H1 (cell line): ENCODE measurements around the gene SCAPER. TPM values are rescaled to one million over a fixed set of nuclear protein-coding genes. Genes with fewer than 3 reads are reported as not detected.

ENCODE experiments used
- CTCF ChIA-PET: fragments of 300-600 bp; sonication (Branson Sonifier 250); formaldehyde crosslinking; loops from one replicate; lab custom pipeline; 2021; ENCODE audit not compliant: partially characterized antibody; lab: Charles Lee
- POLR2A ChIA-PET: fragments of 300-600 bp; sonication (Branson Sonifier 250); formaldehyde crosslinking; loops from one replicate; lab custom pipeline; 2021; ENCODE audit warnings: inconsistent platforms; ENCODE audit not compliant: partially characterized antibody; lab: Charles Lee
- DNase-seq, 2 experiments: peaks; one replicate each; pipeline versions ENCODE4 v3.0.0 to v3.0.0-alpha.2; 2010 to 2022; ENCODE audit warnings: low spot score in 2 of 2, low read depth in 1 of 2, mixed read lengths in 1 of 2
- FAIRE-seq: peaks from 2 replicates; lab custom pipeline; 2011; peaks lifted over from hg19 to GRCh38; lab: Jason Lieb, UNC
- H2AFZ ChIP-seq: 2 replicates; pipeline ENCODE4 v1.8.1; 2012; ENCODE audit warnings: low read length, inconsistent platforms
- H2AK5ac ChIP-seq: 2 replicates; pipeline ENCODE4 v1.6.1; 2013; ENCODE audit warnings: low read depth, low read length
- H2BK120ac ChIP-seq: replicated peaks from 2 replicates; pipeline ENCODE3; 2013; ENCODE audit warnings: low read depth, low read length, inconsistent platforms
- H2BK12ac ChIP-seq: 2 replicates; pipeline ENCODE4 v1.6.1; 2013; ENCODE audit warnings: low read depth, low read length
- H2BK15ac ChIP-seq: 2 replicates; pipeline ENCODE4 v1.6.1; 2013; ENCODE audit warnings: low read length
- H2BK20ac ChIP-seq: 2 replicates; pipeline ENCODE4 v1.6.1; 2013; ENCODE audit warnings: low read length
- H2BK5ac ChIP-seq: 2 replicates; pipeline ENCODE4 v1.6.1; 2013; ENCODE audit warnings: low read depth, low read length
- H3K14ac ChIP-seq: 2 replicates; pipeline ENCODE4 v1.6.1; 2013; ENCODE audit warnings: inconsistent platforms; ENCODE audit not compliant: insufficient read length
- H3K18ac ChIP-seq: 2 replicates; pipeline ENCODE4 v1.6.1; 2013; ENCODE audit warnings: low read length; ENCODE audit errors: extremely low read depth
- H3K23ac ChIP-seq: 2 replicates; pipeline ENCODE4 v1.6.1; 2013; ENCODE audit warnings: inconsistent platforms; ENCODE audit not compliant: insufficient read length
- H3K23me2 ChIP-seq: 2 replicates; pipeline ENCODE4 v1.6.1; 2013; ENCODE audit warnings: low read depth, low read length
- H3K27ac ChIP-seq: 2 replicates; pipeline ENCODE4 v1.6.1; 2011; ENCODE audit warnings: low read depth, low read length, inconsistent platforms
- H3K27me3 ChIP-seq, 4 experiments: replicated peaks in 1 of 4; 1 replicate in 1 of 4; 2 replicates in 3 of 4; pipeline versions ENCODE4 v1.6.1 to v1.8.1; 2011 to 2013; ENCODE audit warnings: low read length in 3 of 4, mild to moderate bottlenecking in 3 of 4, inconsistent platforms in 2 of 4, mixed read lengths in 2 of 4, moderate library complexity in 1 of 4; ENCODE audit not compliant: control insufficient read depth in 3 of 4, insufficient read depth in 3 of 4; ENCODE audit errors: extremely low read depth in 1 of 4
- H3K36me3 ChIP-seq, 4 experiments: 2 replicates each; pipeline versions ENCODE4 v1.6.1 to v1.8.1; 2011 to 2013; ENCODE audit warnings: mild to moderate bottlenecking in 4 of 4, low read length in 3 of 4, moderate library complexity in 2 of 4, control low read depth in 1 of 4, inconsistent platforms in 1 of 4; ENCODE audit not compliant: insufficient read depth in 4 of 4, control insufficient read depth in 2 of 4
- H3K4ac ChIP-seq: replicated peaks from 2 replicates; pipeline ENCODE3; 2013; ENCODE audit warnings: low read length, low read depth, mixed read lengths, inconsistent platforms; ENCODE audit not compliant: insufficient read length
- H3K4me1 ChIP-seq, 4 experiments: replicated peaks in 1 of 4; 1 replicate in 1 of 4; 2 replicates in 3 of 4; pipeline versions ENCODE4 v1.6.1 to v1.8.1; 2011 to 2013; ENCODE audit warnings: low read length in 3 of 4, inconsistent platforms in 2 of 4, mixed read lengths in 1 of 4; ENCODE audit not compliant: insufficient read depth in 4 of 4, control insufficient read depth in 3 of 4
- H3K4me2 ChIP-seq, 2 experiments: 2 replicates each; pipeline versions ENCODE4 v1.6.1 to v1.8.1; 2011 to 2013; ENCODE audit warnings: low read depth in 2 of 2, low read length in 2 of 2, control low read depth in 1 of 2, inconsistent platforms in 1 of 2, mild to moderate bottlenecking in 1 of 2; ENCODE audit not compliant: insufficient read depth in 1 of 2
- H3K4me3 ChIP-seq, 4 experiments: fragments of 200-600, 300-600 bp in 1 of 4; sonication (generic), shearing (Covaris generic), sonication (Bioruptor Twin) in 1 of 4; 2 replicates each; pipeline versions ENCODE4 v1.5.1 to v1.8.1; 2011 to 2016; ENCODE audit warnings: low read length in 4 of 4, low read depth in 3 of 4, control low read depth in 2 of 4, inconsistent platforms in 2 of 4, mild to moderate bottlenecking in 2 of 4, mixed read lengths in 1 of 4, moderate library complexity in 1 of 4; ENCODE audit not compliant: insufficient read depth in 2 of 4; ENCODE audit errors: extremely low read depth in 1 of 4
- H3K56ac ChIP-seq: replicated peaks from 2 replicates; pipeline ENCODE3; 2013; ENCODE audit warnings: low read depth, mild to moderate bottlenecking, mixed read lengths, low read length, inconsistent platforms; ENCODE audit not compliant: insufficient read length
- H3K79me1 ChIP-seq: 2 replicates; pipeline ENCODE4 v1.6.1; 2013; ENCODE audit warnings: low read depth, low read length, control low read depth
- H3K79me2 ChIP-seq, 2 experiments: 2 replicates each; pipeline versions ENCODE4 v1.6.1 to v1.8.1; 2012 to 2013; ENCODE audit warnings: low read length in 2 of 2, mild to moderate bottlenecking in 2 of 2, inconsistent platforms in 1 of 2; ENCODE audit not compliant: insufficient read depth in 2 of 2, control insufficient read depth in 1 of 2
- H3K9ac ChIP-seq, 4 experiments: replicated peaks in 1 of 4; 1 replicate in 1 of 4; 2 replicates in 3 of 4; pipeline versions ENCODE4 v1.6.1 to v1.8.1; 2011 to 2013; ENCODE audit warnings: low read depth in 3 of 4, low read length in 3 of 4, control low read depth in 2 of 4, mild to moderate bottlenecking in 2 of 4, moderate library complexity in 2 of 4, inconsistent platforms in 1 of 4; ENCODE audit errors: extremely low read depth in 1 of 4
- H3K9me3 ChIP-seq, 2 experiments: 2 replicates each; pipeline versions ENCODE4 v1.6.1 to v1.8.1; 2012 to 2013; ENCODE audit warnings: mild to moderate bottlenecking in 2 of 2, moderate library complexity in 2 of 2, control low read depth in 1 of 2, inconsistent platforms in 1 of 2, low read depth in 1 of 2, low read length in 1 of 2, mixed read lengths in 1 of 2; ENCODE audit not compliant: insufficient read depth in 2 of 2
- H4K20me1 ChIP-seq, 2 experiments: replicated peaks in 1 of 2; 2 replicates each; pipeline versions ENCODE3 to v1.8.1; 2011 to 2013; ENCODE audit warnings: inconsistent platforms in 2 of 2, low read length in 2 of 2, mild to moderate bottlenecking in 1 of 2; ENCODE audit not compliant: insufficient read depth in 2 of 2, control insufficient read depth in 1 of 2
- H4K5ac ChIP-seq: 2 replicates; pipeline ENCODE4 v1.6.1; 2013; ENCODE audit warnings: low read length, low read depth, mixed read lengths, inconsistent platforms; ENCODE audit not compliant: insufficient read length
- H4K8ac ChIP-seq: 2 replicates; pipeline ENCODE4 v1.8.0; 2013; ENCODE audit warnings: mild to moderate bottlenecking, moderate library complexity, low read length, inconsistent platforms; ENCODE audit not compliant: insufficient read depth; ENCODE audit errors: extremely low read depth
- H4K91ac ChIP-seq: replicated peaks from 2 replicates; pipeline ENCODE3; 2013; ENCODE audit warnings: low read length, mixed read lengths, inconsistent platforms; ENCODE audit not compliant: insufficient read length
- BRCA1 ChIP-seq: IDR thresholded peaks from 2 replicates; pipeline ENCODE4 v1.6.1; 2012; ENCODE audit warnings: low read depth, low read length, improper control_type of control experiment
- EP300 ChIP-seq, 2 experiments: IDR thresholded peaks; 1 replicate in 1 of 2; 2 replicates in 1 of 2; pipeline ENCODE4 v1.6.1; 2011 to 2012; ENCODE audit warnings: low read depth in 2 of 2, low read length in 2 of 2, mild to moderate bottlenecking in 2 of 2, borderline replicate concordance in 1 of 2, inconsistent platforms in 1 of 2, moderate library complexity in 1 of 2
- FOSL1 ChIP-seq: IDR thresholded peaks from 2 replicates; pipeline ENCODE4 v1.6.1; 2011; ENCODE audit warnings: mild to moderate bottlenecking, low read depth, low read length, moderate library complexity; ENCODE audit not compliant: insufficient read depth
- JUND ChIP-seq: IDR thresholded peaks from 2 replicates; pipeline ENCODE4 v1.6.1; 2011; ENCODE audit warnings: mild to moderate bottlenecking, improper control_type of control experiment, low read length
- POU5F1 ChIP-seq: IDR thresholded peaks from 2 replicates; pipeline ENCODE4 v1.6.1; 2011; ENCODE audit warnings: low read depth, mild to moderate bottlenecking, low read length, moderate library complexity
- SAP30 ChIP-seq: fragments of 300-600 bp; sonication (generic); IDR thresholded peaks from 2 replicates; pipeline ENCODE4 v1.7.1; 2012; ENCODE audit warnings: low read length, moderate library complexity, mild to moderate bottlenecking, inconsistent platforms; ENCODE audit not compliant: insufficient read depth, insufficient replicate concordance
- WGBS, 2 experiments: shearing (Covaris generic) in 1 of 2; methylation state at CpG; one replicate each; pipeline versions ENCODE4 v1.1.6 to v1.1.7; 2013 to 2015; ENCODE audit warnings: low lambda C conversion rate in 2 of 2, mixed read lengths in 2 of 2, inconsistent platforms in 1 of 2, low coverage in 1 of 2, missing lambda C conversion rate in 1 of 2; ENCODE audit not compliant: insufficient replicate concordance in 2 of 2, insufficient coverage in 1 of 2, insufficient read length in 1 of 2; ENCODE audit errors: extremely low coverage in 1 of 2, missing lambda C conversion rate in 1 of 2; 5-methylcytosine and 5-hydroxymethylcytosine counted together
- polyA plus RNA-seq, 7 experiments: library from polyadenylated mRNA; depleted of rRNA in 3 of 7; stranded (reverse) in 5 of 7; unstranded in 2 of 7; fragments of >200 nt in 5 of 7; fragments of 200-250 nt in 2 of 7; gene quantifications; 1 replicate in 5 of 7; 2 replicates in 1 of 7; 4 replicates in 1 of 7; pipeline versions ENCODE4 v1.2.1 to v1.2.3, GENCODE V29; 2011 to 2013; ENCODE audit warnings: missing spikeins in 2 of 7, mixed read lengths in 2 of 7
- total RNA-seq: library from RNA; stranded (reverse); fragmentation: NEBNext Ultra II Directional; extraction: Animal tissue kit (Norgen Biotek cat#: 25700); gene quantifications from 2 replicates; pipeline ENCODE4 v1.2.1, GENCODE V29; 2021
- TF ChIP-seq, protein P1 (sequence below): IDR thresholded peaks from 2 replicates; pipeline ENCODE4 v1.6.1; 2011; ENCODE audit warnings: low read depth, mild to moderate bottlenecking, low read length; ENCODE audit not compliant: insufficient read depth
- TF ChIP-seq, protein P2 (sequence below): IDR thresholded peaks from 2 replicates; pipeline ENCODE4 v1.6.1; 2012; ENCODE audit warnings: inconsistent platforms

Gene SCAPER
- total and polyA plus RNA-seq, 2 of the 8 experiments (the other 6 are each of a cell fraction or from before 2014, with no cell fraction given) = 1.6 to 6.8 TPM

DNA sequence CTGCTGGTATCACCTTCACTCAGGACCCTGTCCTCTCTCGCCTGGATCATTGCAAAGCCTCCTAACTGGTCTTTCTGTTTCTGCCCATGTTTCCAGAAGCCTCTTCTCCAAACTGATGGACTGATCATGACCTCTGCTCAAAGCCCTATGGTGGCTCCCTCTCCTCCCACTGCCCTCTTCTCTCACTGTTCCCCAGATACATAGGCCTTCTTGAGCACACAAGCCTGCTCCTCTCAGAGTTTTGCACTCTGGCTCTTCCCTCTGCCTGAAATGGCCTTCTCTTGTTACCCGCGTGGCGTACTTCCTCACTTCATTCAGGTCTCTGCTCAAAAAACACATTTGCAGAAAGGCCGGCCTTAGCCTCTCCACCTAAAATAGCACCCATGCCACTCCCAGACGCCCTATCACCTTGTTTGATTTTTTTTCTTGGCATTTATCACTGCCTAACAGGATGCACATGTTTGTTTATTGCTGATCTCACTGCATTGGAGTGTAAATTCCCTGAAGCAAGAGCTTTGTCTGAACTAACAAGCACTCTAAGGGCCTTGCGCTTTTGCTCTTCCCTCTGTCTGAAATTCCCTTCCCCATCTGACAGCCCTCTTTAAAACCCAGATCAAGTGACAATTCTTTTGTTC, 592.5 kb downstream of the SCAPER start:
- Histone ChIP-seq H3K36me3 (no peaks in the 10 kb centered on the region), H3K56ac (no peak overlapping the region), H4K8ac (no peak overlapping the region), H3K4ac (no peak overlapping the region), H3K4me3 (no peak overlapping the region), H3K23ac (no peak overlapping the region), H2BK120ac (no peak overlapping the region), H3K9ac (no peak overlapping the region), H2BK5ac (no peak overlapping the region), H3K18ac (no peak overlapping the region), H2AK5ac (no peak overlapping the region), H3K4me1 (peaks cover 0 to 3% (median 0%) of the 10 kb centered on the region in 4 experiments; a peak in 1 of 7 replicates), H4K91ac (no peak overlapping the region), H2BK20ac (no peak overlapping the region), H3K4me2 (no peak overlapping the region; a peak in 1 of 4 replicates), H3K9me3 (peaks cover 0 to 2% of the 10 kb centered on the region in 2 experiments; a peak in 1 of 4 replicates), H3K79me2 (peaks cover 0 to 26% of the 10 kb centered on the region in 2 experiments; a peak in 2 of 4 replicates), H3K79me1 (no peaks in the 10 kb centered on the region; the same call in 1 of the 2 replicates), H3K27me3 (no peaks in the 10 kb centered on the region; a peak in 1 of 7 replicates), H2BK12ac (no peak overlapping the region), H2BK15ac (no peak overlapping the region), H3K23me2 (peaks cover 10% of the 10 kb centered on the region), H3K27ac (no peak overlapping the region), H4K5ac (no peak overlapping the region), H2AFZ (no peak overlapping the region), H3K14ac (no peak overlapping the region), H4K20me1 (peaks cover 0 to 2% of the 10 kb centered on the region in 2 experiments)
- ChIA-PET POLR2A (interaction anchor here (1.1 to 2.1 kb wide), 2 partner anchors 22 to 24 kb away, joined by 3 to 8 read pairs; partner anchors contain the start of gene ISL2), CTCF (interaction anchor here (0.6 to 1.7 kb wide), 4 partner anchors 17 to 80 kb away, joined by 3 to 7 read pairs (median 4); no protein-coding TSS in a partner anchor)
- no peak for FAIRE-seq
- 82% methylated on average over 7 of the region's 7 CpGs; no CpG with 5 or more reads in 1 of the 2 experiments for WGBS, 2 experiments
- TF ChIP-seq JUND (no peak), FOSL1 (no peak), EP300 (IDR thresholded peaks at IDR 0.05; ENCODE audit: borderline replicate concordance in 1 of 2, low read depth in 2 of 2, low read length in 2 of 2) (no peak), BRCA1 (no peak), SAP30 (no peak), POU5F1 (no peak)
- TF ChIP-seq, protein P1, sequence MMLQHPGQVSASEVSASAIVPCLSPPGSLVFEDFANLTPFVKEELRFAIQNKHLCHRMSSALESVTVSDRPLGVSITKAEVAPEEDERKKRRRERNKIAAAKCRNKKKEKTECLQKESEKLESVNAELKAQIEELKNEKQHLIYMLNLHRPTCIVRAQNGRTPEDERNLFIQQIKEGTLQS = no peak
- TF ChIP-seq, protein P2, sequence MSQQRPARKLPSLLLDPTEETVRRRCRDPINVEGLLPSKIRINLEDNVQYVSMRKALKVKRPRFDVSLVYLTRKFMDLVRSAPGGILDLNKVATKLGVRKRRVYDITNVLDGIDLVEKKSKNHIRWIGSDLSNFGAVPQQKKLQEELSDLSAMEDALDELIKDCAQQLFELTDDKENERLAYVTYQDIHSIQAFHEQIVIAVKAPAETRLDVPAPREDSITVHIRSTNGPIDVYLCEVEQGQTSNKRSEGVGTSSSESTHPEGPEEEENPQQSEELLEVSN = no peak
- no peak for DNase-seq
